GM12892 (cell line): ENCODE data around the gene DLG5.

Source experiments
- POLR2A ChIP-seq: IDR thresholded peaks from 2 replicates; pipeline ENCODE4 v1.6.1; 2011; ENCODE audit warnings: low read depth, low read length, control low read depth
- POLR2AphosphoS5 ChIP-seq: IDR thresholded peaks from 2 replicates; pipeline ENCODE4 v1.6.1; 2011; ENCODE audit warnings: low read depth, low read length, control low read depth
- TAF1 ChIP-seq: IDR thresholded peaks from 2 replicates; pipeline ENCODE4 v1.6.1; 2011; ENCODE audit warnings: low read depth, mild to moderate bottlenecking, control low read depth, low read length, borderline replicate concordance

DNA sequence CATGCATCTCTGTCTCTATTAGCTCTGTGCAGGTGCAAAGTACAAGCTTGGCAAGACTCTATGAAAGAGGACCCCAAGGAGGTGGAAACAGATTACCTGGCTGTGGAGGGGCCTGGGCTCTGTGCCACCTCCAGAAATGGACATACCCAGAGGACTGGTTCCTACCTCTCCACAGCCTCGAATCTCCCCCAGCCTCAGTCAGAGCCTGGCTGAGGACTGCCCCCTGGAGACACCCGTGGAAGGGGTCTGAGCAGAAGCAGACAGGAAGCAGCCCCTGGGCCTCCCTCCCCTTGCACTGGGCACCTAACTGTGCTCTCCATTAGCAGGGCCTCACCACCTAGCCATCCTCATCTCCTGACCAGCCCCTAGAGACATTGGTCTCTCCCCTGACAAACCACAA is 92.0 kb downstream of the DLG5 start:
- TF ChIP-seq POLR2A (no peak), POLR2AphosphoS5 (no peak), TAF1 (no peak)
